ENCODE measurements around the gene CD84. TPM values are rescaled to one million over a fixed set of nuclear protein-coding genes. Genes with fewer than 3 reads are reported as not detected.
"Not testable (repeated sequence)": the region's sequence is repeated elsewhere in the genome, so short reads cannot be mapped to it uniquely, and the experiment has no call there.

Gene CD84
- total RNA-seq, 1 experiment from 2014 or later = not detected

- DNase-seq (ENCODE audit: low spot score) = no peak
- in situ Hi-C loops (cut with HindIII; ENCODE audit: low sequenced_read_pairs) = no loop called here
Observed at GRCh38 chr1:160612613-160613218, 33.4 kb upstream of the CD84 start.

- in situ Hi-C loops (cut with HindIII; ENCODE audit: low sequenced_read_pairs) = no loop called here
Observed at GRCh38 chr1:160610569-160611242, 31.4 kb upstream of the CD84 start.

GRCh38 chr1:160608941-160609340, 29.6 kb upstream of the CD84 start:
- DNase-seq (ENCODE audit: low spot score) = no peak
- in situ Hi-C loops (cut with HindIII; ENCODE audit: low sequenced_read_pairs) = no loop called here

More at GRCh38 chr1:160610569-160611242, 31.4 kb upstream of the CD84 start:
- DNase-seq (ENCODE audit: low spot score) = no peak

- in situ Hi-C loops (cut with HindIII; ENCODE audit: low sequenced_read_pairs) = no loop called here
- DNase-seq (ENCODE audit: low spot score) = no peak
Observed at GRCh38 chr1:160608514-160608913, 29.2 kb upstream of the CD84 start.

- DNase-seq (ENCODE audit: low spot score) = no peak
- in situ Hi-C loops (cut with HindIII; ENCODE audit: low sequenced_read_pairs) = no loop called here
Observed at GRCh38 chr1:160608057-160608456, 28.8 kb upstream of the CD84 start.

- no peak for DNase-seq (ENCODE audit: low spot score)
- in situ Hi-C loops (cut with HindIII; ENCODE audit: low sequenced_read_pairs) = no loop called here
Observed at GRCh38 chr1:160607672-160608032, 28.4 kb upstream of the CD84 start.

- DNase-seq (ENCODE audit: low spot score) = peak; percentile 83
- in situ Hi-C loops (cut with HindIII; ENCODE audit: low sequenced_read_pairs) = no loop called here
Observed at GRCh38 chr1:160607011-160607671, 27.8 kb upstream of the CD84 start.

- in situ Hi-C loops (cut with HindIII; ENCODE audit: low sequenced_read_pairs) = no loop called here
- no peak for DNase-seq (ENCODE audit: low spot score)
Observed at GRCh38 chr1:160606611-160607010, 27.3 kb upstream of the CD84 start.

GRCh38 chr1:160605792-160606479, 26.6 kb upstream of the CD84 start:
- no peak for DNase-seq (ENCODE audit: low spot score)
- in situ Hi-C loops (cut with HindIII; ENCODE audit: low sequenced_read_pairs) = no loop called here

GRCh38 chr1:160605205-160605604, 25.9 kb upstream of the CD84 start:
- in situ Hi-C loops (cut with HindIII; ENCODE audit: low sequenced_read_pairs) = no loop called here
- no peak for DNase-seq (ENCODE audit: low spot score)

- no peak for DNase-seq (ENCODE audit: low spot score)
- in situ Hi-C loops (cut with HindIII; ENCODE audit: low sequenced_read_pairs) = no loop called here
Observed at GRCh38 chr1:160597705-160598104, 18.4 kb upstream of the CD84 start.

GRCh38 chr1:160597051-160597450, 17.8 kb upstream of the CD84 start:
- no peak for DNase-seq (ENCODE audit: low spot score)
- in situ Hi-C loops (cut with HindIII; ENCODE audit: low sequenced_read_pairs) = no loop called here

- in situ Hi-C loops (cut with HindIII; ENCODE audit: low sequenced_read_pairs) = no loop called here
- DNase-seq (ENCODE audit: low spot score) = no peak
Observed at GRCh38 chr1:160590488-160590887, 11.2 kb upstream of the CD84 start.

GRCh38 chr1:160588468-160588867, 9.2 kb upstream of the CD84 start:
- in situ Hi-C loops (cut with HindIII; ENCODE audit: low sequenced_read_pairs) = no loop called here
- no peak for DNase-seq (ENCODE audit: low spot score)

GRCh38 chr1:160584784-160585183, 5.5 kb upstream of the CD84 start:
- no peak for DNase-seq (ENCODE audit: low spot score)
- in situ Hi-C loops (cut with HindIII; ENCODE audit: low sequenced_read_pairs) = no loop called here

- in situ Hi-C loops (cut with HindIII; ENCODE audit: low sequenced_read_pairs); DNase-seq (ENCODE audit: low spot score): not testable (repeated sequence)
Observed at GRCh38 chr1:160582976-160583375, 3.7 kb upstream of the CD84 start.

GRCh38 chr1:160581961-160582360, 2.7 kb upstream of the CD84 start:
- DNase-seq (ENCODE audit: low spot score) = no peak
- in situ Hi-C loops (cut with HindIII; ENCODE audit: low sequenced_read_pairs) = no loop called here

GRCh38 chr1:160580221-160580812, 1.0 kb upstream of the CD84 start:
- DNase-seq (ENCODE audit: low spot score) = peak; percentile 7
- in situ Hi-C loops (cut with HindIII; ENCODE audit: low sequenced_read_pairs) = no loop called here

GRCh38 chr1:160578525-160579191, 638 bp downstream of the CD84 start:
- DNase-seq (ENCODE audit: low spot score) = no peak
- in situ Hi-C loops (cut with HindIII; ENCODE audit: low sequenced_read_pairs) = no loop called here

Data from G401 (cell line).